Measurements from ENCODE around the gene BAHCC1. TPM values are rescaled to one million over a fixed set of nuclear protein-coding genes. Genes with fewer than 3 reads are reported as not detected.

Gene BAHCC1
- total and polyA plus RNA-seq, 2 donors (not counting 1 experiment from before 2014, with no cell fraction given), result 1.8 to 7.3 TPM

GRCh38 chr17:81499601-81499970, 104.3 kb downstream of the BAHCC1 start:
- Histone ChIP-seq H3K27me3 (ENCODE audit: control insufficient read depth, insufficient read depth, low read length) (peaks cover 2% of the 10 kb centered on the region), H3K79me2 (ENCODE audit: control insufficient read depth, insufficient read depth, low read length) (no peaks in the 10 kb centered on the region), H3K36me3 (ENCODE audit: control insufficient read depth, insufficient read depth, low read length) (no peaks in the 10 kb centered on the region), H2AFZ (ENCODE audit: low read length) (no peak overlapping the region), H3K4me2 (ENCODE audit: extremely low read depth, insufficient read depth, low read length) (no peak overlapping the region), H3K27ac (ENCODE audit: insufficient read depth, low read length) (no peak overlapping the region), H3K4me1 (ENCODE audit: control insufficient read depth, extremely low read depth, insufficient read depth, low read length) (no peaks in the 10 kb centered on the region), H4K20me1 (ENCODE audit: control insufficient read depth, extremely low read depth, insufficient read depth, low read length) (no peaks in the 10 kb centered on the region), H3K4me3 (replicated peaks in 1 of 4; ENCODE audit: control extremely low read depth in 1 of 4, insufficient read depth in 1 of 4, low read depth in 3 of 4, low read length in 4 of 4) (no peak overlapping the region), H3K9ac (ENCODE audit: insufficient read depth, low read length) (no peak overlapping the region), H3K9me3 (ENCODE audit: control insufficient read depth, insufficient read depth, low read depth, low read length) (no peaks in the 10 kb centered on the region)
- no peak for TF ChIP-seq CTCF (conservative IDR thresholded peaks at IDR 0.05 in 1 of 2, IDR thresholded peaks at IDR 0.05 in 1 of 2; ENCODE audit: low read depth in 1 of 2, low read length in 2 of 2)
- TF ChIP-seq EZH2 (IDR thresholded peaks at IDR 0.05; ENCODE audit: low read length, missing control alignments), result no peak
- DNase-seq (ENCODE audit: low read depth in 2 of 2), result no peak

- Histone ChIP-seq H3K4me1 (ENCODE audit: control insufficient read depth, extremely low read depth, insufficient read depth, low read length) (no peaks in the 10 kb centered on the region), H3K27ac (ENCODE audit: insufficient read depth, low read length) (no peak overlapping the region), H3K9ac (ENCODE audit: insufficient read depth, low read length) (no peak overlapping the region), H2AFZ (ENCODE audit: low read length) (no peak overlapping the region), H3K4me3 (replicated peaks in 1 of 4; ENCODE audit: control extremely low read depth in 1 of 4, insufficient read depth in 1 of 4, low read depth in 3 of 4, low read length in 4 of 4) (no peak overlapping the region), H3K4me2 (ENCODE audit: extremely low read depth, insufficient read depth, low read length) (no peak overlapping the region), H3K9me3 (ENCODE audit: control insufficient read depth, insufficient read depth, low read depth, low read length) (no peaks in the 10 kb centered on the region), H4K20me1 (ENCODE audit: control insufficient read depth, extremely low read depth, insufficient read depth, low read length) (no peaks in the 10 kb centered on the region), H3K36me3 (ENCODE audit: control insufficient read depth, insufficient read depth, low read length) (no peaks in the 10 kb centered on the region), H3K79me2 (ENCODE audit: control insufficient read depth, insufficient read depth, low read length) (no peaks in the 10 kb centered on the region), H3K27me3 (ENCODE audit: control insufficient read depth, insufficient read depth, low read length) (peaks cover 2% of the 10 kb centered on the region)
- no peak for TF ChIP-seq CTCF (conservative IDR thresholded peaks at IDR 0.05 in 1 of 2, IDR thresholded peaks at IDR 0.05 in 1 of 2; ENCODE audit: low read depth in 1 of 2, low read length in 2 of 2)
- no peak for TF ChIP-seq EZH2 (IDR thresholded peaks at IDR 0.05; ENCODE audit: low read length, missing control alignments)
- no peak for DNase-seq (ENCODE audit: low read depth in 2 of 2)
Observed at GRCh38 chr17:81500047-81500446, 104.8 kb downstream of the BAHCC1 start.

GRCh38 chr17:81502471-81503017, 107.3 kb downstream of the BAHCC1 start:
- no peaks in the 10 kb centered on the region for H4K20me1 ChIP-seq (ENCODE audit: control insufficient read depth, extremely low read depth, insufficient read depth, low read length)
- TF ChIP-seq EZH2 (IDR thresholded peaks at IDR 0.05; ENCODE audit: low read length, missing control alignments) (no peak), CTCF (conservative IDR thresholded peaks at IDR 0.05 in 1 of 2, IDR thresholded peaks at IDR 0.05 in 1 of 2; ENCODE audit: low read depth in 1 of 2, low read length in 2 of 2) (no peak)
- no peaks in the 10 kb centered on the region for H3K36me3 ChIP-seq (ENCODE audit: control insufficient read depth, insufficient read depth, low read length)
- DNase-seq (ENCODE audit: low read depth in 2 of 2), result no peak
- H3K9me3 ChIP-seq (ENCODE audit: control insufficient read depth, insufficient read depth, low read depth, low read length), result no peaks in the 10 kb centered on the region
- peaks cover 2% of the 10 kb centered on the region for H3K27me3 ChIP-seq (ENCODE audit: control insufficient read depth, insufficient read depth, low read length)
- no peak overlapping the region for H3K4me3 ChIP-seq (replicated peaks in 1 of 4; ENCODE audit: control extremely low read depth in 1 of 4, insufficient read depth in 1 of 4, low read depth in 3 of 4, low read length in 4 of 4)
- no peak overlapping the region for H2AFZ ChIP-seq (ENCODE audit: low read length)
- H3K27ac ChIP-seq (ENCODE audit: insufficient read depth, low read length), result no peak overlapping the region
- H3K4me1 ChIP-seq (ENCODE audit: control insufficient read depth, extremely low read depth, insufficient read depth, low read length), result no peaks in the 10 kb centered on the region
- H3K79me2 ChIP-seq (ENCODE audit: control insufficient read depth, insufficient read depth, low read length), result no peaks in the 10 kb centered on the region
- no peak overlapping the region for H3K4me2 ChIP-seq (ENCODE audit: extremely low read depth, insufficient read depth, low read length)
- H3K9ac ChIP-seq (ENCODE audit: insufficient read depth, low read length), result no peak overlapping the region
